HUES6 (cell line): ENCODE results near the gene GPD2.
"Not testable (repeated sequence)": the region's sequence is repeated elsewhere in the genome, so short reads cannot be mapped to it uniquely, and the experiment has no call there.

Experiments
- H3K27ac ChIP-seq: 2 replicates; pipeline ENCODE4 v1.7.0; 2013; ENCODE audit warnings: low read depth, mild to moderate bottlenecking, low read length, inconsistent platforms
- H3K27me3 ChIP-seq: 2 replicates; pipeline ENCODE4 v1.6.1; 2013; ENCODE audit warnings: low read length; ENCODE audit not compliant: control insufficient read depth, insufficient read depth
- H3K36me3 ChIP-seq: 2 replicates; pipeline ENCODE4 v1.6.1; 2013; ENCODE audit warnings: low read length; ENCODE audit not compliant: control insufficient read depth, insufficient read depth
- H3K4me1 ChIP-seq: 2 replicates; pipeline ENCODE4 v1.6.1; 2013; ENCODE audit warnings: low read length; ENCODE audit not compliant: control insufficient read depth, insufficient read depth
- H3K4me3 ChIP-seq: 2 replicates; pipeline ENCODE4 v1.5.1; 2013; ENCODE audit warnings: low read depth, low read length
- H3K9ac ChIP-seq: one replicate; pipeline ENCODE4 v1.6.1; 2013; ENCODE audit warnings: mild to moderate bottlenecking, low read length
- H3K9me3 ChIP-seq: 2 replicates; pipeline ENCODE4 v1.6.1; 2013; ENCODE audit warnings: low read depth, low read length; ENCODE audit not compliant: control insufficient read depth, insufficient read depth

Gene GPD2

GRCh38 chr2:156480376-156480775, 44.2 kb downstream of the GPD2 start:
- no peak overlapping the region for H3K4me3 ChIP-seq
- no peak overlapping the region for H3K9ac ChIP-seq
- H3K27ac ChIP-seq, result no peak overlapping the region
- no peaks in the 10 kb centered on the region for H3K9me3 ChIP-seq
- no peaks in the 10 kb centered on the region for H3K27me3 ChIP-seq
- H3K4me1 ChIP-seq, result 0 out of 2 replicates have a peak, but pooled peaks cover 6% of the 10 kb centered on the region
- no peaks in the 10 kb centered on the region for H3K36me3 ChIP-seq

- H3K4me3 ChIP-seq, result no peak overlapping the region
- H3K36me3 ChIP-seq, result no peaks in the 10 kb centered on the region
- no peak overlapping the region for H3K27ac ChIP-seq
- 0 out of 2 replicates have a peak, but pooled peaks cover 6% of the 10 kb centered on the region for H3K4me1 ChIP-seq
- H3K9ac ChIP-seq, result no peak overlapping the region
- H3K27me3 ChIP-seq, result no peaks in the 10 kb centered on the region
- no peaks in the 10 kb centered on the region for H3K9me3 ChIP-seq
Measured at GRCh38 chr2:156481312-156481711, 45.1 kb downstream of the GPD2 start.

GRCh38 chr2:156483741-156484173, 47.6 kb downstream of the GPD2 start:
- H3K9ac ChIP-seq, result no peak overlapping the region
- H3K27ac ChIP-seq, result no peak overlapping the region
- H3K27me3 ChIP-seq, result no peaks in the 10 kb centered on the region
- H3K36me3 ChIP-seq, result no peaks in the 10 kb centered on the region
- H3K9me3 ChIP-seq, result no peaks in the 10 kb centered on the region
- 0 out of 2 replicates have a peak, but pooled peaks cover 6% of the 10 kb centered on the region for H3K4me1 ChIP-seq
- H3K4me3 ChIP-seq, result no peak overlapping the region

- no peaks in the 10 kb centered on the region for H3K27me3 ChIP-seq
- 0 out of 2 replicates have a peak, but pooled peaks cover 6% of the 10 kb centered on the region for H3K4me1 ChIP-seq
- no peak overlapping the region for H3K4me3 ChIP-seq
- H3K9ac ChIP-seq, result no peak overlapping the region
- H3K36me3 ChIP-seq, result no peaks in the 10 kb centered on the region
- no peaks in the 10 kb centered on the region for H3K9me3 ChIP-seq
- no peak overlapping the region for H3K27ac ChIP-seq
Measured at GRCh38 chr2:156486147-156486546, 50.0 kb downstream of the GPD2 start.

- Histone ChIP-seq H3K27ac (no peak overlapping the region), H3K9ac (no peak overlapping the region), H3K36me3 (no peaks in the 10 kb centered on the region), H3K27me3 (no peaks in the 10 kb centered on the region), H3K9me3 (no peaks in the 10 kb centered on the region), H3K4me1 (0 out of 2 replicates have a peak, but pooled peaks cover 6% of the 10 kb centered on the region), H3K4me3 (no peak overlapping the region)
Measured at GRCh38 chr2:156486614-156487013, 50.4 kb downstream of the GPD2 start.

- H3K27ac ChIP-seq, result no peak overlapping the region
- no peak overlapping the region for H3K9ac ChIP-seq
- no peaks in the 10 kb centered on the region for H3K36me3 ChIP-seq
- H3K27me3 ChIP-seq, result no peaks in the 10 kb centered on the region
- no peaks in the 10 kb centered on the region for H3K9me3 ChIP-seq
- H3K4me3 ChIP-seq, result no peak overlapping the region
- no peaks in the 10 kb centered on the region for H3K4me1 ChIP-seq
Measured at GRCh38 chr2:156489195-156489594, 53.0 kb downstream of the GPD2 start.

GRCh38 chr2:156489750-156490465, 53.7 kb downstream of the GPD2 start:
- no peak overlapping the region for H3K9ac ChIP-seq
- no peak overlapping the region for H3K27ac ChIP-seq
- H3K4me3 ChIP-seq, result no peak overlapping the region
- no peaks in the 10 kb centered on the region for H3K9me3 ChIP-seq
- no peaks in the 10 kb centered on the region for H3K36me3 ChIP-seq
- no peaks in the 10 kb centered on the region for H3K4me1 ChIP-seq
- no peaks in the 10 kb centered on the region for H3K27me3 ChIP-seq

- Histone ChIP-seq H3K9me3 (no peaks in the 10 kb centered on the region), H3K4me1 (no peaks in the 10 kb centered on the region), H3K27ac (no peak overlapping the region), H3K36me3 (no peaks in the 10 kb centered on the region), H3K4me3 (no peak overlapping the region), H3K27me3 (no peaks in the 10 kb centered on the region), H3K9ac (no peak overlapping the region)
Measured at GRCh38 chr2:156490466-156490840, 54.3 kb downstream of the GPD2 start.

GRCh38 chr2:156491176-156491575, 55.0 kb downstream of the GPD2 start:
- Histone ChIP-seq H3K27me3 (no peaks in the 10 kb centered on the region), H3K9ac (no peak overlapping the region), H3K27ac (no peak overlapping the region), H3K4me3 (no peak overlapping the region), H3K36me3 (no peaks in the 10 kb centered on the region), H3K4me1 (no peaks in the 10 kb centered on the region), H3K9me3 (no peaks in the 10 kb centered on the region)

GRCh38 chr2:156492979-156493378, 56.8 kb downstream of the GPD2 start:
- Histone ChIP-seq H3K4me1 (no peaks in the 10 kb centered on the region), H3K4me3 (no peak overlapping the region), H3K27me3 (no peaks in the 10 kb centered on the region), H3K27ac (no peak overlapping the region), H3K9ac (no peak overlapping the region), H3K36me3 (no peaks in the 10 kb centered on the region), H3K9me3 (no peaks in the 10 kb centered on the region)

GRCh38 chr2:156495998-156496397, 59.8 kb downstream of the GPD2 start:
- not testable (repeated sequence) for H3K4me1 ChIP-seq, H3K27me3 ChIP-seq, H3K27ac ChIP-seq, H3K9me3 ChIP-seq, H3K36me3 ChIP-seq, H3K9ac ChIP-seq, H3K4me3 ChIP-seq
